K562 (cell line): ENCODE data around the gene PARP15. TPM values are rescaled to one million over a fixed set of nuclear protein-coding genes. Genes with fewer than 3 reads are reported as not detected.
A peak's percentile ranks its signal among the peaks of the same experiment; 100 is the strongest.

Source experiments
- ATAC-seq: fragments of 200-7000 bp; cut with Tn5 transposase; 3 replicates; pipeline ENCODE4 v1.9.1; 2020; ENCODE audit warnings: moderate library complexity
- BruUV-seq: library from RNA; stranded (reverse); fragments of 400-500 nt; replicated peaks from 2 replicates; lab custom pipeline; 2021; lab: Mats Ljungman, UMichigan
- CTCF ChIA-PET: fragments of 300-600 bp; formaldehyde crosslinking; extraction: SDS; loops from one replicate; lab custom pipeline; 2021; ENCODE audit warnings: low intra/inter-chr PET ratio; lab: Yijun Ruan, JAX
- POLR2A ChIA-PET: fragments of 300-600, 350-650 bp; sonication (Branson Sonifier 250); formaldehyde crosslinking; extraction: SDS; loops from one replicate; lab custom pipeline; 2021; ENCODE audit warnings: antibody characterized with exemption, inconsistent platforms; lab: Yijun Ruan, JAX
- DNase-seq, 4 experiments: peaks; one replicate each; pipeline versions ENCODE4 v3.0.0 to v3.0.0-alpha.2; 2011 to 2018; ENCODE audit warnings: low spot score in 3 of 4, mixed read lengths in 3 of 4; ENCODE audit errors: extremely low read depth in 1 of 4
- FAIRE-seq: peaks from 2 replicates; lab custom pipeline; 2011; peaks lifted over from hg19 to GRCh38; lab: Jason Lieb, UNC
- H2AFZ ChIP-seq: 2 replicates; pipeline ENCODE4 v1.6.0; 2011; ENCODE audit warnings: low read depth, low read length, control low read depth, inconsistent platforms
- H3K27ac ChIP-seq: fragments of 200-600 bp; 3 replicates; pipeline ENCODE4 v1.8.0; 2011; ENCODE audit warnings: low read depth, mild to moderate bottlenecking, control low read depth, inconsistent platforms, low read length, moderate library complexity, mixed read lengths; ENCODE audit errors: extremely low read depth
- H3K27me3 ChIP-seq, 2 experiments: fragments of 300-600 bp in 1 of 2; 2 replicates in 1 of 2; 3 replicates in 1 of 2; pipeline versions ENCODE4 v1.6.0 to v1.8.0; 2011; ENCODE audit warnings: inconsistent platforms in 2 of 2, low read length in 2 of 2, mild to moderate bottlenecking in 1 of 2, mixed read lengths in 1 of 2, moderate library complexity in 1 of 2; ENCODE audit not compliant: control insufficient read depth in 2 of 2, insufficient read depth in 2 of 2
- H3K36me3 ChIP-seq: fragments of 300-600 bp; 3 replicates; pipeline ENCODE4 v1.8.0; 2011; ENCODE audit warnings: mild to moderate bottlenecking, low read length, inconsistent platforms; ENCODE audit not compliant: control insufficient read depth, insufficient read depth
- H3K4me1 ChIP-seq, 2 experiments: fragments of 200-600 bp in 1 of 2; replicated peaks in 1 of 2; 2 replicates in 1 of 2; 3 replicates in 1 of 2; pipeline versions ENCODE4 v1.5.1 to v1.8.0; 2011; ENCODE audit warnings: inconsistent platforms in 2 of 2, low read length in 2 of 2, mild to moderate bottlenecking in 1 of 2, mixed read lengths in 1 of 2, moderate library complexity in 1 of 2; ENCODE audit not compliant: control insufficient read depth in 2 of 2, insufficient read depth in 2 of 2
- H3K4me2 ChIP-seq: 2 replicates; pipeline ENCODE4 v1.6.1; 2011; ENCODE audit warnings: low read length, control low read depth, inconsistent platforms, mixed read lengths; ENCODE audit not compliant: insufficient read depth
- H3K4me3 ChIP-seq: fragments of 200-600 bp; sonication (generic), shearing (Covaris generic); 2 replicates; pipeline ENCODE4 v1.5.1; 2016; ENCODE audit warnings: control low read depth, inconsistent platforms
- H3K79me2 ChIP-seq: fragments of 200-600 bp; 3 replicates; pipeline ENCODE4 v1.8.0; 2011; ENCODE audit warnings: low read length, inconsistent platforms; ENCODE audit not compliant: control insufficient read depth, insufficient read depth
- H3K9ac ChIP-seq, 2 experiments: 2 replicates each; pipeline versions ENCODE4 v1.6.0 to v1.6.1; 2011; ENCODE audit warnings: low read depth in 2 of 2, low read length in 2 of 2, control low read depth in 1 of 2, inconsistent platforms in 1 of 2, mild to moderate bottlenecking in 1 of 2, mixed read lengths in 1 of 2; ENCODE audit not compliant: insufficient read depth in 1 of 2
- H3K9me1 ChIP-seq: one replicate; pipeline ENCODE4 v1.6.0; 2011; ENCODE audit warnings: inconsistent platforms, mild to moderate bottlenecking, low read length, moderate library complexity; ENCODE audit not compliant: control insufficient read depth, insufficient read depth
- H3K9me3 ChIP-seq: replicated peaks from 2 replicates; pipeline ENCODE4 v1.5.1; 2011; ENCODE audit warnings: low read depth, low read length, inconsistent platforms; ENCODE audit not compliant: control insufficient read depth, insufficient read depth
- H4K20me1 ChIP-seq: replicated peaks from 2 replicates; pipeline ENCODE4 v1.6.1; 2011; ENCODE audit warnings: low read length, inconsistent platforms, mixed read lengths; ENCODE audit not compliant: control insufficient read depth, insufficient read depth
- RBFOX2 ChIP-seq: fragments of 200-400 bp; formaldehyde crosslinking; IDR thresholded peaks from 2 replicates; pipeline ENCODE4 v1.6.1; 2017; ENCODE audit warnings: low read depth, mild to moderate bottlenecking, low read length, moderate library complexity
- SPI1 ChIP-seq: IDR thresholded peaks from 2 replicates; pipeline ENCODE4 v1.6.1; 2011; ENCODE audit warnings: low read depth, low read length, control low read depth, borderline replicate concordance
- ZNF589 ChIP-seq: fragments of 200-800 bp; sonication (Bioruptor generic); IDR thresholded peaks from 2 replicates; pipeline ENCODE4 v1.6.1; 2016; ENCODE audit warnings: low read depth, missing genetic modification characterization, missing compliant biosample characterization
- ZNF75A ChIP-seq: fragments of 450-650 bp; formaldehyde crosslinking; IDR thresholded peaks from 2 replicates; pipeline ENCODE4 v1.4.0; 2020; ENCODE audit warnings: mild to moderate bottlenecking
- WGBS: fragments of 100-300 bp; shearing (Covaris generic); methylation state at CpG from one replicate; pipeline ENCODE4 v1.1.6; 2016; ENCODE audit warnings: low coverage, mixed read lengths; ENCODE audit not compliant: insufficient coverage; ENCODE audit errors: missing lambda C conversion rate; 5-methylcytosine and 5-hydroxymethylcytosine counted together
- in situ Hi-C: fragments of 300-500 bp; cut with MboI; formaldehyde crosslinking; loops from 4 replicates; pipeline ENCODE4 v1.15.0; 2018; ENCODE audit warnings: inconsistent platforms, mixed read lengths
- intact Hi-C: fragments of 100-400 bp; cut with micrococcal nuclease; formaldehyde crosslinking; loops from 2 replicates; pipeline ENCODE4 v1.14.2; 2022
- polyA plus RNA-seq, 8 experiments: library from polyadenylated mRNA; depleted of rRNA in 4 of 8; stranded (reverse) in 5 of 8; unstranded in 3 of 8; fragments of >200 nt; fragmentation: Nextera tagmentation in 2 of 8; fragmentation: Illumina TruSeq in 1 of 8; extraction: Ambion mirVana in 2 of 8; extraction: Trizol in 1 of 8; gene quantifications; 2 replicates each; pipeline versions ENCODE4 v1.2.1 to v1.2.3, GENCODE V29; 2011 to 2014; ENCODE audit warnings: inconsistent platforms in 1 of 8, missing spikeins in 1 of 8
- total RNA-seq, 7 experiments: library from RNA; depleted of rRNA in 6 of 7; stranded (reverse); fragments of >200 nt in 6 of 7; fragmentation: Illumina TruSeq in 2 of 7; extraction: Trizol in 2 of 7; gene quantifications; 2 replicates each; pipeline versions ENCODE4 v1.2.1 to v1.2.3, GENCODE V29; 2011 to 2021; ENCODE audit warnings: low replicate concordance in 1 of 7
- TF ChIP-seq, protein P1 (sequence below): sonication (generic); formaldehyde crosslinking; IDR thresholded peaks from 2 replicates; pipeline ENCODE4 v1.9.0; 2022; ENCODE audit warnings: mild to moderate bottlenecking, missing genetic modification reagents

Gene PARP15
- total and polyA plus RNA-seq, 9 of the 15 experiments (the other 6 are each of a cell fraction or from before 2014, with no cell fraction given), result 0.05 to 0.40 (median 0.13) TPM

DNA sequence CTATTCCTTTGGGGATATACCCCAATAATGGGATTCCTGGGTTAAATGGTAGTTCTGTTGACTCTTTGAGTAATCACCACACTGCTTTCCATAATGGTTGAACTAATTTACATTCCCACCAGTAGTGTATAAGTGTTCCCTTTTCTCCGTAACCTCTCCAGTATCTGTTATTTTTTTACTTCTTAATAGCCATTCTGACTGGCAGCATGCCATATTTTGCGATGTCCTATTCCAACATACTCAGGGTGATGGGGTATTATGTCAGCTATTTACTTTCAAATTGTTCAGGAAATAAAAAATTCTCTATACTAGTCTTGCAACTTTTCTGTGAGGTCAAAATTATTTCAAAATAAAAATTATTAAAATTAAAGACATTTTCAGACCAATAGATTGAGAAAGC, 94.1 kb downstream of the PARP15 start (continued):
- no peak for TF ChIP-seq ZNF589
- TF ChIP-seq, all 486 proteins: peak for 0

DNA sequence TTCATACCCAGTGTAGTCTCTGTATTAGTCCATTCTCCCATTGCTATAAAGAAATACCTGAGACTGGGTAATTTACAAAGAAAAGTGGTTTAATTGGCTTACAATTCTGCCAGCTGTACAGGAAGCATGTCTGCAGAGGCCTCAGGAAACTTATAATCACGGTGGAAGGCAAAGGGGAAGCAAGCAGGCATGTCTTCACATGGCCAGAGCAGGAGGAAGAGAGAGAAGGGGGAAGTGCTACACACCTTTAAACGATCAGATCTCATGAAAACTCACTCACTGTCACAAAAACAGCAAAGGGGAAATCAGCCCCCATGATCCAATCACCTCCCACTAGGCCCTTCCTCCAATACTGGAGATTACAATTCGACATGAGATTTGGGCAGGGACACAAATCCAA, 96.9 kb downstream of the PARP15 start:
- DNase-seq, result no peak
- H2AFZ ChIP-seq, result 0 out of 2 replicates have a peak overlapping the region, but pooled peaks have one; percentile 32
- H3K79me2 ChIP-seq, result no peaks in the 10 kb centered on the region
- intact Hi-C loops, result no loop called here
- 9% methylated on average over 3 of the region's 3 CpGs for WGBS
- ChIA-PET CTCF (interaction anchor here (0.6 kb wide), 1 partner anchor 222 kb away, joined by 3 read pairs; no protein-coding TSS in a partner anchor), POLR2A (no interaction called here)
- H3K4me2 ChIP-seq, result no peak overlapping the region
- TF ChIP-seq SPI1, result 0 out of 2 replicates have a peak, but pooled peaks have one; percentile 12
- TF ChIP-seq, protein P1, sequence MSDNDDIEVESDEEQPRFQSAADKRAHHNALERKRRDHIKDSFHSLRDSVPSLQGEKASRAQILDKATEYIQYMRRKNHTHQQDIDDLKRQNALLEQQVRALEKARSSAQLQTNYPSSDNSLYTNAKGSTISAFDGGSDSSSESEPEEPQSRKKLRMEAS (CRISPR knock-in tag), result no peak
- no peaks in the 10 kb centered on the region for H3K9me3 ChIP-seq
- H3K27me3 ChIP-seq, result no peaks in the 10 kb centered on the region
- no peaks in the 10 kb centered on the region for H4K20me1 ChIP-seq
- no peaks in the 10 kb centered on the region for H3K36me3 ChIP-seq
- H3K4me1 ChIP-seq, result peaks cover 0 to 5% of the 10 kb centered on the region in 2 experiments; a peak in 2 of 5 replicates
- H3K4me3 ChIP-seq, result no peak overlapping the region
- ATAC-seq, result no peak
- no peak overlapping the region for H3K9ac ChIP-seq
- no peaks in the 10 kb centered on the region for H3K9me1 ChIP-seq
- H3K27ac ChIP-seq, result no peak overlapping the region
- in situ Hi-C loops, result no loop called here
- BruUV-seq, result no TSS peak
- no peak for FAIRE-seq

DNA sequence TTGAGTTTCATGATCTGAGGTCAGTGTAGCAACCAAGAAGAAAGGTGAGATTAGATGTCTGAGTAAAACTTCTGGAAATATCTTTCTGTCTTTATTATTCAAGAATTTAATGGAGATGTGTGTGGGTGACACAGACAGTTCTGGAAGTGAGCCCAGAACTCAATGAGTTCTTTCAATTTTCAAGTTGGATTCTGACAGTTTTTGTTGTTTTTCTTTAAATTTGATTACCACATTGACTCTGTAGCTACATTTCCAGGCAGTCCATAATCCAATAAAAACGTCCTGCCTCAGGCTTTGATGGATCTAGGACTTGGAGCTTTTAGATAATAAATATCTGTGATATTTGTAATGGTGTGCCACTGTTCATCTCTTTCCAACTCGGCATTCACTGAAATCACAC, 99.3 kb downstream of the PARP15 start:
- H3K4me1 ChIP-seq, result peaks cover 12 to 14% of the 10 kb centered on the region in 2 experiments; a peak in 4 of 5 replicates
- no peaks in the 10 kb centered on the region for H3K9me1 ChIP-seq
- ChIA-PET POLR2A (no interaction called here), CTCF (no interaction called here)
- H2AFZ ChIP-seq, result peak overlapping the region; percentile 45; the same call in 1 of the 2 replicates
- intact Hi-C loops (no loop called here), in situ Hi-C loops (no loop called here)
- no peak for FAIRE-seq
- H3K4me3 ChIP-seq, result no peak overlapping the region
- no TSS peak for BruUV-seq
- no peak for ATAC-seq
- H3K27me3 ChIP-seq, result no peaks in the 10 kb centered on the region
- peaks cover 7% of the 10 kb centered on the region for H3K79me2 ChIP-seq
- H3K9me3 ChIP-seq, result no peaks in the 10 kb centered on the region
- no peaks in the 10 kb centered on the region for H4K20me1 ChIP-seq
- H3K36me3 ChIP-seq, result no peaks in the 10 kb centered on the region
- 13% methylated on average over 2 of the region's 2 CpGs for WGBS
- no peak overlapping the region for H3K9ac ChIP-seq
- H3K27ac ChIP-seq, result no peak overlapping the region
- no peak overlapping the region for H3K4me2 ChIP-seq
- no peak for DNase-seq
- TF ChIP-seq ZNF75A (CRISPR knock-in tag) (no peak), RBFOX2 (no peak)
